Endothelial cell of umbilical vein (primary cell): ENCODE measurements around the gene FYB2. TPM values are rescaled to one million over a fixed set of nuclear protein-coding genes. Genes with fewer than 3 reads are reported as not detected.

ENCODE experiments used
- BruUV-seq: library from RNA; stranded (reverse); fragments of 400-500 nt; replicated peaks from 2 replicates; lab custom pipeline; 2021; lab: Mats Ljungman, UMichigan
- CTCF ChIA-PET: fragments of 300-600, 350-600 bp; sonication (Branson Sonifier 250); formaldehyde crosslinking; loops from one replicate; lab custom pipeline; 2021; ENCODE audit warnings: antibody characterized with exemption, inconsistent platforms; lab: Charles Lee
- POLR2A ChIA-PET: fragments of 300-600, 350-600 bp; sonication (Branson Sonifier 250); formaldehyde crosslinking; loops from one replicate; lab custom pipeline; 2021; ENCODE audit warnings: antibody characterized with exemption, inconsistent platforms; lab: Charles Lee
- DNase-seq: peaks from one replicate; pipeline ENCODE4 v3.0.0-alpha.2; 2011; ENCODE audit warnings: low read depth, low spot score
- FAIRE-seq: peaks from 2 replicates; lab custom pipeline; 2011; peaks lifted over from hg19 to GRCh38; lab: Jason Lieb, UNC
- H2AFZ ChIP-seq: 2 replicates; pipeline ENCODE4 v1.6.0; 2012; ENCODE audit warnings: low read depth, low read length, control low read depth, inconsistent platforms
- H3K27ac ChIP-seq: 2 replicates; pipeline ENCODE4 v1.5.1; 2011; ENCODE audit warnings: low read depth, mild to moderate bottlenecking, control low read depth, low read length, moderate library complexity; ENCODE audit not compliant: insufficient read depth
- H3K27me3 ChIP-seq, 2 experiments: 2 replicates each; pipeline versions ENCODE4 v1.6.0 to v1.6.1; 2011; ENCODE audit warnings: low read length in 2 of 2, mixed read lengths in 1 of 2; ENCODE audit not compliant: control insufficient read depth in 2 of 2, insufficient read depth in 2 of 2
- H3K36me3 ChIP-seq, 2 experiments: 2 replicates in 1 of 2; 3 replicates in 1 of 2; pipeline ENCODE4 v1.5.1; 2011; ENCODE audit warnings: low read length in 2 of 2, mild to moderate bottlenecking in 1 of 2, moderate library complexity in 1 of 2; ENCODE audit not compliant: control insufficient read depth in 2 of 2, insufficient read depth in 2 of 2; ENCODE audit errors: extremely low read depth in 1 of 2
- H3K4me1 ChIP-seq: 3 replicates; pipeline ENCODE4 v1.5.1; 2011; ENCODE audit warnings: mild to moderate bottlenecking, low read length; ENCODE audit not compliant: control insufficient read depth, insufficient read depth; ENCODE audit errors: extremely low read depth
- H3K4me2 ChIP-seq: 2 replicates; pipeline ENCODE4 v1.6.1; 2011; ENCODE audit warnings: low read length, control low read depth, mixed read lengths; ENCODE audit not compliant: insufficient read depth
- H3K4me3 ChIP-seq, 3 experiments: fragments of 200-600 bp in 1 of 3; sonication (generic), shearing (Covaris generic) in 1 of 3; replicated peaks in 1 of 3; 2 replicates each; pipeline ENCODE4 v1.5.1; 2011 to 2016; ENCODE audit warnings: control low read depth in 3 of 3, low read length in 3 of 3, mild to moderate bottlenecking in 2 of 3, inconsistent platforms in 1 of 3, low read depth in 1 of 3, moderate library complexity in 1 of 3; ENCODE audit not compliant: insufficient read depth in 1 of 3
- H3K79me2 ChIP-seq: 2 replicates; pipeline ENCODE4 v1.6.0; 2012; ENCODE audit warnings: low read length, inconsistent platforms; ENCODE audit not compliant: control insufficient read depth, insufficient read depth
- H3K9ac ChIP-seq: replicated peaks from 2 replicates; pipeline ENCODE3; 2011; ENCODE audit warnings: low read length, control low read depth; ENCODE audit not compliant: insufficient read depth; ENCODE audit errors: extremely low read depth
- H3K9me1 ChIP-seq: replicated peaks from 3 replicates; pipeline ENCODE4 v1.6.0; 2011; ENCODE audit warnings: mild to moderate bottlenecking, low read length; ENCODE audit not compliant: control insufficient read depth, insufficient read depth; ENCODE audit errors: extremely low read depth
- H3K9me3 ChIP-seq: replicated peaks from 2 replicates; pipeline ENCODE4 v1.5.1; 2012; ENCODE audit warnings: low read length, inconsistent platforms; ENCODE audit not compliant: control insufficient read depth, insufficient read depth
- H4K20me1 ChIP-seq: replicated peaks from 2 replicates; pipeline ENCODE3; 2011; ENCODE audit warnings: mild to moderate bottlenecking, low read length; ENCODE audit not compliant: control insufficient read depth, insufficient read depth; ENCODE audit errors: extremely low read depth
- CTCF ChIP-seq, 2 donors: IDR thresholded peaks; 1 replicate in 1 of 2; 2 replicates in 1 of 2; pipeline ENCODE4 v1.5.1; 2011; ENCODE audit warnings: low read length in 2 of 2, mild to moderate bottlenecking in 2 of 2, moderate library complexity in 2 of 2, control low read depth in 1 of 2, inconsistent platforms in 1 of 2, low read depth in 1 of 2; ENCODE audit not compliant: insufficient read depth in 1 of 2; ENCODE audit errors: extremely low read depth in 1 of 2
- EZH2 ChIP-seq: IDR thresholded peaks from 2 replicates; pipeline ENCODE4 v1.6.1; 2012; ENCODE audit warnings: borderline replicate concordance, low read depth, mild to moderate bottlenecking, moderate library complexity, low read length, inconsistent platforms; ENCODE audit not compliant: severe bottlenecking
- FOS ChIP-seq: IDR thresholded peaks from 2 replicates; pipeline ENCODE4 v1.6.1; 2011; ENCODE audit warnings: mild to moderate bottlenecking, low read length, moderate library complexity, borderline replicate concordance; ENCODE audit not compliant: insufficient read depth
- GATA2 ChIP-seq: IDR thresholded peaks from 2 replicates; pipeline ENCODE4 v1.7.0; 2011; ENCODE audit warnings: low read depth, mild to moderate bottlenecking, moderate library complexity, mixed read lengths, low read length; ENCODE audit not compliant: insufficient read length, insufficient read depth
- JUN ChIP-seq: IDR thresholded peaks from 2 replicates; pipeline ENCODE4 v1.6.1; 2011; ENCODE audit warnings: borderline replicate concordance, low read depth; ENCODE audit not compliant: insufficient read length, insufficient read depth
- MYC ChIP-seq: IDR thresholded peaks from one replicate; pipeline ENCODE4 v1.6.1; 2011; ENCODE audit warnings: mild to moderate bottlenecking, low read depth, low read length
- POLR2A ChIP-seq: IDR thresholded peaks from 2 replicates; pipeline ENCODE4 v1.6.1; 2012; ENCODE audit warnings: low read depth, mild to moderate bottlenecking, control low read depth, low read length
- POLR2AphosphoS5 ChIP-seq: IDR thresholded peaks from 2 replicates; pipeline ENCODE4 v1.6.1; 2012; ENCODE audit warnings: low read depth, mild to moderate bottlenecking, control low read depth, low read length, moderate library complexity; ENCODE audit not compliant: insufficient read depth
- dilution Hi-C: fragments of 300-500 bp; cut with MboI; formaldehyde crosslinking; loops from one replicate; pipeline ENCODE4 v1.15.0; 2019; ENCODE audit warnings: low sequenced_read_pairs; ENCODE audit not compliant: extremely low pct_ligation_motif_present
- intact Hi-C: fragments of 100-400 bp; cut with micrococcal nuclease; formaldehyde crosslinking; loops from one replicate; pipeline ENCODE4 v1.10.0; 2022
- polyA plus RNA-seq, 4 experiments: library from polyadenylated mRNA; depleted of rRNA in 3 of 4; stranded (reverse) in 3 of 4; unstranded in 1 of 4; fragments of >200 nt; gene quantifications; 2 replicates each; pipeline versions ENCODE4 v1.2.1 to v1.2.3, GENCODE V29; 2011 to 2012; ENCODE audit warnings: missing spikeins in 1 of 4
- total RNA-seq: library from RNA; stranded (reverse); gene quantifications from 2 replicates; pipeline ENCODE4 v1.2.3, GENCODE V29; 2021

Gene FYB2
- total and polyA plus RNA-seq, 2 donors (not counting 3 experiments of a cell fraction or from before 2014, with no cell fraction given), result not detected

GRCh38 chr1:56782773-56783172, 36.4 kb downstream of the FYB2 start:
- BruUV-seq, result no TSS peak

More at GRCh38 chr1:56782773-56783172, 36.4 kb downstream of the FYB2 start:
- Histone ChIP-seq H3K36me3 (no peaks in the 10 kb centered on the region), H3K9me1 (no peaks in the 10 kb centered on the region), H2AFZ (no peak overlapping the region), H3K4me2 (no peak overlapping the region), H3K27me3 (no peaks in the 10 kb centered on the region), H3K4me1 (no peaks in the 10 kb centered on the region), H3K9ac (no peak overlapping the region), H3K79me2 (no peaks in the 10 kb centered on the region), H4K20me1 (no peaks in the 10 kb centered on the region), H3K4me3 (no peak overlapping the region), H3K27ac (no peak overlapping the region), H3K9me3 (no peaks in the 10 kb centered on the region)
- FAIRE-seq (no peak), DNase-seq (no peak)
- dilution Hi-C loops (no loop called here), intact Hi-C loops (no loop called here)
- CTCF ChIA-PET, result interaction anchor here (0.9 kb wide), 1 partner anchor 16 kb away, joined by 3 read pairs; no protein-coding TSS in a partner anchor
- TF ChIP-seq JUN, result no peak
- TF ChIP-seq CTCF (IDR thresholded peaks at IDR 0.05; ENCODE audit: extremely low read depth in 1 of 2, insufficient read depth in 1 of 2, low read depth in 1 of 2, low read length in 2 of 2), result no peak
- no peak for TF ChIP-seq FOS
- no peak for TF ChIP-seq POLR2A
- TF ChIP-seq GATA2, result no peak
- no peak for TF ChIP-seq POLR2AphosphoS5
- TF ChIP-seq EZH2, result no peak
- TF ChIP-seq MYC, result no peak
- POLR2A ChIA-PET, result no interaction called here
